Right renal pelvis (tissue), 4 donors: ENCODE data around the gene H6PD. TPM values are rescaled to one million over a fixed set of nuclear protein-coding genes. Genes with fewer than 3 reads are reported as not detected.
A peak's percentile ranks its signal among the peaks of the same experiment; 100 is the strongest.

Source experiments
- DNase-seq, 4 donors: peaks; one replicate each; pipeline ENCODE4 v3.0.0-alpha.2; 2013; ENCODE audit warnings: low read depth in 4 of 4, low spot score in 3 of 4, missing footprints in 1 of 4
- polyA plus RNA-seq, 4 donors: library from polyadenylated mRNA; unstranded; fragments of 120-200 nt; gene quantifications; one replicate each; pipeline ENCODE4 v1.2.1, GENCODE V29; 2013; ENCODE audit not compliant: insufficient read length in 4 of 4

Gene H6PD
- 10 to 100 TPM; 36.7 to 43.1 (median 40.0) TPM for polyA plus RNA-seq

GRCh38 chr1:9234223-9235095, at the start of gene H6PD:
H6PD (plus strand) TSS chr1:9234774; CDS start chr1:9244935, 10,161 bp downstream.
- peak in 3 of 4 donors; percentile 64 to 67 (median 65) for DNase-seq

GRCh38 chr1:9186082-9186859, 48.3 kb upstream of the H6PD start:
- no peak for DNase-seq

- no peak for DNase-seq
Observed at GRCh38 chr1:9187004-9187403, 47.6 kb upstream of the H6PD start.

- no peak for DNase-seq
Observed at GRCh38 chr1:9190234-9190633, 44.3 kb upstream of the H6PD start.

- DNase-seq, result no peak
Observed at GRCh38 chr1:9191231-9191630, 43.3 kb upstream of the H6PD start.

GRCh38 chr1:9192578-9193232, 41.9 kb upstream of the H6PD start:
- no peak for DNase-seq

- DNase-seq, result no peak
Observed at GRCh38 chr1:9193233-9193625, 41.3 kb upstream of the H6PD start.

- DNase-seq, result no peak
Observed at GRCh38 chr1:9194024-9194423, 40.5 kb upstream of the H6PD start.

- DNase-seq, result no peak
Observed at GRCh38 chr1:9195651-9196050, 38.9 kb upstream of the H6PD start.

GRCh38 chr1:9196129-9197040, 38.2 kb upstream of the H6PD start:
- DNase-seq, result peak in 1 of 4 donors; percentile 43

GRCh38 chr1:9197186-9198099, 37.1 kb upstream of the H6PD start:
- DNase-seq, result no peak

GRCh38 chr1:9198538-9199361, 35.8 kb upstream of the H6PD start:
- DNase-seq, result peak in 2 of 4 donors; percentile 38 to 39

- DNase-seq, result no peak
Observed at GRCh38 chr1:9200441-9200840, 34.1 kb upstream of the H6PD start.

GRCh38 chr1:9201401-9202239, 33.0 kb upstream of the H6PD start:
- DNase-seq, result no peak

GRCh38 chr1:9202240-9202870, 32.2 kb upstream of the H6PD start:
- no peak for DNase-seq

GRCh38 chr1:9203511-9203982, 31.0 kb upstream of the H6PD start:
- no peak for DNase-seq
